ENCODE measurements around the gene KIAA1217. TPM values are rescaled to one million over a fixed set of nuclear protein-coding genes. Genes with fewer than 3 reads are reported as not detected.
A peak's percentile ranks its signal among the peaks of the same experiment; 100 is the strongest.
"Not testable (repeated sequence)": the region's sequence is repeated elsewhere in the genome, so short reads cannot be mapped to it uniquely, and the experiment has no call there.

The KIAA1217 gene
- total RNA-seq, 1 experiment from 2014 or later: 2.4 TPM

DNA sequence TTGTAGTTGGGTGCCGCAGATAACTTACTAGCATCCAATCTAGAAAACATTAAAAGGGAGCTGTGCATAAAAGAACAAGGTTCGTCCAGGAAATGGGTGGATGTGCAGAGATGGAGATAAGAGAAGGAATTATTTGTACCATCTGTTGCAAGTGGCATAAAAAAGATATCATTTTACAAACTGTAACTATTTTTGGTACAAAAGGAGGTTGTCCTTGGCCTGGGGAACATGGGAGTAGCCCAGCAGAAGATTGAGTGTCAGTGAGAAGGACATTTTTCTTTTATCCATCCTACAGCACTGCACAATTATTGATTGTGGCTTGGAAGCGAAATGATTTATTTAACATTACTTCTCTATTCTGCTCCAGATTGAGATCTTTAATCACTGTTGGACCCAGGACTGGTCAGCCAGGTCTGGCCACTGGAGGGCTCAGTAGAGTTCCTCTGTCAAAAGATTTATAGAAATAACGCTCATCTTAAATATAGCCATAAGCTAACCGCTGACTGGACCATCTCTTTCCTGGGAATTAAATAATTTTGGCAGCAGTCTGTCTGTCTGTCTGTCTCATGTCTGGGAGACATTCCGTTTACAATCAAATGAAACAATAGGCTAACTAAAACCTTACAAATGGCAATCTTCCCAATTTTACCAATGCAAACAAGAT, 254.1 kb downstream of the KIAA1217 start:
- DNase-seq (ENCODE audit: low read depth): peak; percentile 40

DNA sequence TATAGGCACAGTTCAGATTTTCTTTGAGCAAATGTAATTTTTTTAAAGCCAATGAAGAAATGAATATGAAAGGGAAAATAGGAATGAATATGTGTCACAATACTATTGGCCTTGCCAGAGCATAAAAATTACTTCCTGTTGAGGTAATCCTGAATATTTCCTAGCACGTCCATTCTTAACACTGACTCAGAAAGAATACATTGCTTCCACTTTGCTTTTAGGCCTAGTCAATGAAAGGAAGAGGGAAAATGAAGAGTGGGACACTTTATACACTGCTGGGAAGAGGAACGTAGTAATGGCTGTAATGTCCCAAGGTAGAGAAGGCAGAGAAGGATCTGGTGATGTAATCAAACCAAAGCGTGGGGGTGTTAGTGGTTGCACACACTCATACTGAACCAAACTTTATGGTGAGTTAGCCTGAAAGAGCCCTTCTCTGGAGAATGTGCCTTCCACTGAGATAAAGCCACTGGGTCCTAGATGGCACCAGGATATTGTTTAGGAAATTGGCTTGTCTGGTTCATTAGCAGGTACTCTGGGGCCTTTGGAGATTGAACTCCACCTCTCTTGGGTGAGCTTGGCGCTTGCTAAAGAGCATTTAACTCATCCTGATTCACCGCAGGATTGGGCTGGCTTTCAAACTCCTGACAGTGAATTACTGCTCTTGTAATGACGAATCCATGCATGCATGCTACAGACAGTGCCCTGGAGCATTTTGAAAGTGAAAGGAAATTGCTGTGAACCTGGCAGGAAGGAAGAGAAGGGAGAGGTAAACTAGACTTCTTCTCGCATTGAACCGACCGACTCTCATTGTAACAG, 254.9 kb downstream of the KIAA1217 start:
- DNase-seq (ENCODE audit: low read depth): peak; percentile 87

DNA sequence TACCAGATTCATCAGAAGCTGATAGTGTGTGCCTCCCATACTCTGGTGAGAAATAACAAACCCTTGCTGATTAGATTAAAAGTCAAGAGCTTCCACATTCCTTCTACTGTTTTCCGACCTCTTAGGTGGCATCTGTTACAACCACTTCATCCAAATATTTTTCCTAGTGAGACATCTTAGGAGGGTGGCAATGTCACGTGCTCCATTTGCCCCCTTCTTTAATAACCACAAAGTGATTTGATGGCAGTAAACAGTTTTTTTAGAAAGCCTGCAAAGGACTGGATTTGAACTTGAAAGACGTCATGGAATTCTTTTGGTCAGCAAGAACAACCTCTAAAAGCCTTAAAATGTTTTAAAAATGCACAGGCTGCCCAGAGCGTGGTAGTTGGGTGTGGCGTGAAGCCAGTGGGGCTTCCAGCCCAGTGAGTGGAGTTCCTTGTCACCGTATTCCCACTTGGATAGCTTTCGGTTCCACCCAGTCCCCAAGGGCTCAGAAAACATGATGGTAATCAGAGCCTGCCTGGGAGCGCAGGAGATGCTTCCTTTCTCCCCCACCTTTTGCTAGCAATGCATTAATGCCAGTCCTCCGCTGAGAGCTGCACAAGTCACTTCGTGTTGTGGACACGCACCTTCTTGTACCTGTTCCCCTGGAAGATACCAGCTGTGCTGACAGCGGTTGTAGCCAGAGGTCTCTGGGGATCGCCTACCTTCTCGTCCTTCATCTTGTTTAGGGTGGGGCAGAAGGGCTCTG, 256.4 kb downstream of the KIAA1217 start:
- peak; percentile 47 for DNase-seq (ENCODE audit: low read depth)

DNA sequence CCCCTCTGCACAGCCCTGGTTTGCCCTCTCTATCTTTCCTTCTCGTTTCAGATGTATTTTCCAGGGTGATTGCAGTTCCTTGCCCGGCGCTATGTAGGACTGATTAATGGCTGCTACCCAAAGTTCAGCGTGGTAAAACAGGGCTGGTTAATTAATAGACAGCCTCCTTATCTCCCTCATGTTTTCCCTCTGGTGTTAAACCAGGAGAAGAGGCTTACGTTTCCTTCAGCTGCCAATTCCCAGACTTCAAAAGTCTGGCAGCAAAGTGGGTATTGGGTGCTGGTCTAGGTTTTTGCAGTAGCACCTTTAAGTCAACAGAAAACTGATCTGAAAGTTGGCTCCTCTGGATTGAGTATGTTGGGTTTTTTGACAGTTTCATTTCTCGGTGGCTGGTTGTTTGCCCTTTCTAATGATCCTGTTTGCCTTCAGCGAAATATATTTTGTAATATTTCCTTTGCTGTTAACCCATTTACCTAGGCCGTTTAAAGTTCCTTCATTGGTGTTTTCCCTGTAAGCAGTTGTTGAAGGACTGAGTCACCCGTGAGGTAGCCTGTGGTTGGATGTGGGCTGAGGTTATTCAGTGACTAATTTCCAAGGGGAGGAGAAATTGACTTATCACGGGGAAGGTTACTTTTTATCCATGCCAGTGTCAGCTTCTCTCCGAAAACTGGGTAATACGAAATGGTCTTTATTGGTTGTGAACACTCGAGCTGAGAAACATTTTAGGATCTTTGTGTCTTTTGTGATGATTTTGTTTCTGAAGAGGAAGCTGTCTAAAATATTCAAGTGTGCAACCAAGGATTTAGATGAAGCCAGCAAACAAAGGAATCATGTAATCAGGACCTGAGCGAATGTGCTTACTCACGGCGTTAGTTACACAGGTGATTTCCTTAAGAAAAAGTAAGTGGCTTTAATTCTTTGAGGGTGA, 257.2 kb downstream of the KIAA1217 start:
- DNase-seq (ENCODE audit: low read depth): peak; percentile 94

DNA sequence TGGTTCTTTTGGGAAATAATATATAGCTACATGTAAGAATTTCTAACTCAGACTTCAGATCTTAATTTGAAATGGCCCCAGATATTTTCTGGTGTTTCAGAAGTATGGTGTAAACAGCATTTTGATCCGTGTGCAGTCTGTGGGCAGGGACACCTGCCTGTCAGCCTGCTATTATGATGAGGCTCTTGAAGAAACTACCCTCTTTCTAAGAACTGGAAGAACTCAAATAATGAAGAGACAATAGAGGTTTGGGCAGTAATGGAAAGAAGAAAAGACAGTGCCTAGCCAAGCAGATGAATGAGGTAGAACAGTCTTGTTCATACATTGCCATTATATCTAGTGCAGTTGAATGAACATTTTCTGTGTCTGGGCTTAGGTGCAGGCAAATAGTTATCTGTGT, 258.2 kb downstream of the KIAA1217 start:
- no peak for DNase-seq (ENCODE audit: low read depth)

DNA sequence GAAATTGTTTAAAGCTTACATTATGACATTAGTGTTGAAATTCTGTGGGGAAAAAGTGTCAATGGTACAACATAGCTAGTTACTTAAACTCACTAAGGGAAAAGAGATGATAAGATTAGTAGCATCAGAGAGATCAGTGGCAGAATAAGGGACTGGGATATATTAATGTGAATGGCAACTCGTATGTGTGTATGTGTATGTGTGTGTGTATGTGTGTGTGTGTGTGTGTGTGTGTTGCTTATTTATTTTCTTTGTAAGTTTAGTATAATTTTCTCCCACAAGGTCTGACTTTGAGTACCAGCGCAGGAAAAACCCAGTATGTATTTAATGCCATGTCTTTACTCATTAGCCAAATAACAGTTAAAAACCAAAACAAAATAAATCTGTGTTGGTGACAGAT, 258.7 kb downstream of the KIAA1217 start:
- DNase-seq (ENCODE audit: low read depth): no peak

DNA sequence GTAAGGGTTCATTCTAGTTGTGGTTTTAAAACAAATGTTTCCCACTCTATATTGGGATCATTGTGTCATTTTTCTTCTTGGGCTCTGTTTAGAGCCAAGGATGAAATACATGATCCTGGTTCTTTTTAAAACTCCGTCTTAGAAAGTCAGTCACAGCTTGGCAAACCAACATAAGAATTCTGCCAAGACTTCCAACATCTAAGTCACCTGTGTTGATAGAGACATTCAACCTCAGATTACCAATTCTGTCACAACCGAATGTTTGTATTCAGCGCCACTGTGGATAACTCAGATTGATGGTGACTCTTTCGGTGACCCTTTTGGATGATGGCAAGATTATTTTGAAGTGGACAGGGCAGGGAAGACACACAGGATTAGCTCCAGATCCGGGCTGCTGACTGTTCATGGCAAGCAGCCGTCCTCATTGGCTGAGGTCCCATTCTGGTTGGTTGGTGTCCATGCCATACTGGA, 259.4 kb downstream of the KIAA1217 start:
- DNase-seq (ENCODE audit: low read depth): no peak

DNA sequence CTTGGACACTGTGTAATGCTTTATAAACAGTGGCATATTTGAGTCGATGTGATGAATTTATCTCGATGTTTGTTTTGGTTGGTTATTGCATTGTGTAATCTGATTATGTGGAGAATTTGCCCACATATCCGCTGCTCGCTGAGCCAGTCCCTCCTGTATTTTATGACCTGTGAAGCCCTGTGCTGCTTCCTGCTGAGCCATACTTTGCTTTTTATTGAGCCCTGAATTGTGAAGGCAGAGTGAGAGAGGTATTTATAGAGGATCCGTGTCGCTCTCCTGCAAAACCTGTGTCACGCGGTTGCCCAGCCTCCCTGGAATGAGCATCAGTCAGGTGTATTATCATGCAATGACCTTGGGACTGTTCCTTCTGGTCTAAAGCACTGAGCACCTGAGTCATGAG, 261.1 kb downstream of the KIAA1217 start:
- no peak for DNase-seq (ENCODE audit: low read depth)

DNA sequence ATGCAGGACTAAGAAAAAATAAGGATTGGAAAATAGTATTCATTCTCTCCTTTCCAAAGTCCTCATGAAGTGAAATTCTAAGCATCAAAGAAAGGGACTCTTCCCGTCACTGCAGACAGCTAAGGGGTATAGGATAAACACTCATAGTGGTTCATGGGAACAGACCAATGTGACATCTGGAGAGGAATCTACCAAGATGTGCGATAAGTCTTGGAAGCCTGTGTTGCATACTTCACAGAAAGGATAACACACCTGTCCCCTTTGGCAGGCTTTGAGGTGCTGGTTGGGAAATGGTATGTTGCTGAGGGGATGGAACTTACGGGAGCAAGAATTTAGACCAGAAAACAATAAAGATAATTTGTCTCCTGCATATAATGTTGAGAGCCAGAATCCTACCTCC, 266.7 kb downstream of the KIAA1217 start:
- no peak for DNase-seq (ENCODE audit: low read depth)

DNA sequence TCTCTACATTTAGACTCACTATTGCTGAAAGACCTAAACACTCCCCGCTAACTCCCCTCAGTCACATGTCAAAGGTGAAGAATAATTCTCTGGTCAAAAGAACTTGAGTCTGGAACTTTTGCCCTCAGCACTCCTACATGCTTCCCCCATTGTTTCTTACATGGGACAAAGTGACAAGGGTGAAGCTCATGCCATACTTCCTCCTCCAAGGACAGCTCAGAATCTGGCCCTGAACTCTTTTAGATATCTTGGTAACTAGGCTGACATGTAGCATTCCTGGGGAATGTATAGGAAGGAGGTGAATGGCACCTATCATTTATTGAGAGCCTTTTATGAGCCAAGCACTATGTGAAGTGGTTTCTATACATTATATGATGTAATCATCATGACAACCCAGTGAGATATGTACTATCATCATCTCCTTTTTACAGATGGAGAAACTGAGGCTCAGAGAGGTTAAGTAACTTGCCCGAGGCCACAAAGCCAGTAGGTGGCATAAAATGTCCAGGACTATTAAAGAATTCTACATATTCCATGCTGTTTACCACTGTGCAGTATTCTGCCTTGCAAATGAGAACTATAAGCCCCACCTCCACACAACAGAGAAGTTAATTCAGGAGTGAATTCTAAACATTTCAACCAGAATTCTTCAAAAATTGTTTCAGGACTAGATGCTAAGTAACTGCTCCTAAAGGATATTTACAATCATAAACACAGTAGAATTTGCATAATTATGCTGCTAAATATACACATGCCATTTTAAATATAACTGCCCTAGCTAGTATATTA, 268.2 kb downstream of the KIAA1217 start:
- DNase-seq (ENCODE audit: low read depth): no peak

DNA sequence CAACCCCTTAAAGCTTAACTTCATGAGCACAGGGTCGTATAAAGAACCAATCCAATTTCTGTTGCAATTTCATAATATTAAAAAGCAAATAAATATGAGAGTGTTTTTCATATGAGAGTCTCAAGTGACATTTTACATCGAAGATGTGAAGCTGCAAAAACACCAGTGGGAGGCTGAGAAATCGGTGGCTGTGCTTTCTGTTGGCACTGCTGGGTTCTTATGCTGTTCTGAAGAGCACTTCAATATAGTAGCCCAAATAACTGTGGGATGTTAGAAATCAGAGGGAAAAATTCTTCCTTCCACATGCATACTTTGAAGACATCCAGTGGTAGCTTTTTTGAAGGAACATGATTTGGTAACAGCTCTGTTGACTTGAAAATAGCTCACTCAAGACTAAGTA, 269.0 kb downstream of the KIAA1217 start:
- DNase-seq (ENCODE audit: low read depth): no peak

DNA sequence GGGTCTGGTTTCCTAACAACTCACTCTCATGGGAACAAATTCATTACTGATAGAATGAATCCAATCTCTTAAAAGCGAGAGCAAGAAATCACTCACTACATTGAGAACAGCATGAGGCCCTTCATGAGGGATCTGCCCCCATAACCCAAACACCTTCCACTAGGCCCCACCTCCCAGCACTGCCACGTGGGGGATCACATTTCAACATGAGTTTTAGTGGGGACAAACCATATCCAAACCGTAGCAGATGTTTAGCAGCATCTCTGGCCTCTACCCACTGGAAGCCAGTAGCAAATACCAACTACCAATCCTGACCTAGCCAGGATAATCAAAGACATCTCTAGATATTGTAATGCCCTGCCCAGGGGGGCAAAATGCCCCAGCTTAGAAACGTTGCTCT, 270.9 kb downstream of the KIAA1217 start:
- no peak for DNase-seq (ENCODE audit: low read depth)

DNA sequence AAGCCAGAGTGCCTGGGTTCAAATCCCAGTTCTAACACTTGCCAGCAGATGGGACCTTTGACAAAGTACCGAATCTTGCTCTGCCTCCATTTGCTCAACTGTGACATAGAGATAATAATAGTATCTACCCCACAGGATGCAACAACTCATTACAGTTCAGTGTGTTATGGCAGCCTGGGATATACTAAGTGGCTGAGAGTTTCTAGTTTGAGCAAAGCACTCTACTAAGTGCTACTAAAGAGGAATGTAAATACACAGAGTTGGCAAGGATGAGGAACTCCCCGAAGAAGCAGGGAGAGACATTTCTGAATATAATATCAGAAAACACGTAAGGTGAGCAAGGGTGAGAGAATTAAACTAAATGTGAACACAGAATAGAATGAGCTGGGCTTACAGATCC, 271.5 kb downstream of the KIAA1217 start:
- no peak for DNase-seq (ENCODE audit: low read depth)

DNA sequence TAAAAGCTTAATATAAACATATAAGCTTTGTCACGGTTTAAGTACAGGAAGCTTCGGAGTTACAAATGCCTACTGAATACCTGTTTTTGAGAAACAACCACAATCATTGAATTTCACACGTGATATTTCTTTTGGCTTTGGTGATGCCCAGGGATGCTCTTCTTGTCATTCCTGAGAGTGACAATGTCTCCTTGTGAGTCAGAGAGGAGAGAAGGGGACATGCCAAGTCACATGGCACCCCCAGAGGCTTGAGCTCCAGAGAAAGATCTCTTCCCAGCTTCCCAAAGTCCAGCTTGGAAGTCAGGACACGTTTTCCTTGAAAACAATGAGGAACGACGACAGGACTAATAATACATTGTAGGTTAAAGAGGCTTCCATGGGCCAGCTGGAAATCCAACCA, 272.3 kb downstream of the KIAA1217 start:
- DNase-seq (ENCODE audit: low read depth): no peak

DNA sequence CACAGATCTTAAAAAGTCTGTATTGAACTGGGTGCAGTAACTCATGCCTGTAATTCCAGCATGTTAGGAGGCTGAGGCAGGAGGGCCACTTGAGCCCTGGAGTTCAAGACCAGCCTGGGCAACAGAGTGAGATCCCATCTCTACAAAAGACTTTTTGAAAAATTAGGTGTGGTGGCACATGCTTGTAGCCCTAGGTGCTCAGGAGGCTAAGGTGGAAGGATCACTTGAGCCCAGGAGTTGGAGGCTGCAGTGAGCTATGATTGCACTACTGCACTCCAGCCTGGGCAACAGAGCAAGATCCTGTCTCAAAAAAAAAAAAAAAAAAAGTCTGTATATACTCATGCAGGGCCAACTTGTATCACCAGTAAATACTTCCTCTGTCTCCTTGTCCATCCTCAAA, 273.8 kb downstream of the KIAA1217 start:
- not testable (repeated sequence) for DNase-seq (ENCODE audit: low read depth)

DNA sequence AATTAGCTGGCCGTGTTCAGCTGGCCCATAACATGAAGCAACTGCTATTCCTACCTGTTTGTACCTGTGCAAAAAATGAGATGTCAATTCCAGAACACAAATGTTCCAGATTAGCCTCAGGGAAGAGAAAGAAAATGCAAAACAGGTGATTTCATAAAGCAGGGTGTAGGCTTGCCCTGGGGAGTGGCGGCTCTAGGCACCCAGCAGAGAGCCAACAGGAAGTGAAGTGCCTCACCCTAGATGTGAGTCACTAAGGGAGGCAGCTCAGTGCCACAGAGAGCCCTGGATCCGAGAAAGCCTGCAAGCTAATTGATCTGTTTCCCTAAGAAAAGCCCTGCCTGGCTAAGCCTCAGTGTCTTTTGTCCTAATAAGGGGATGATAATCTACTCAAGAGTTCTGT, 274.8 kb downstream of the KIAA1217 start:
- peak; percentile 91 for DNase-seq (ENCODE audit: low read depth)

DNA sequence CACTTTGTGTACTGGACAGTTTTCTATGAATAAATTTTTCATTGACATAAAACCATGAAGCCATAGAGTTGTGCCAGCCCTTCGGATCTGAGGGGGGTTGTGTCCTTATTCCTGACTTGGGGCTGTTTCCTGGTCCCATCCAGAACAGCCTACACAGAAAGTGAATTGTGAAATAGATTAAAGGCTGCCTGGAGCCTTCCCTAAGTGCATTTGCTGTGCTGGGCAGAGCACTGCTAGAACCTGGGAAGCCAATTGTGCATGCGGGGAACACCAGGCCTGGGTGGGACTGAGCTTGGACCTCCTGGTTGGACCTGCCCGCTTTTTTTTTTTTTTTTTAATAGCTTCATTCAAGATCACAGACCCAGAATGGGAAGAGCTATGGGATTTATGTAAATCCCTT, 275.8 kb downstream of the KIAA1217 start:
- no peak for DNase-seq (ENCODE audit: low read depth)

DNA sequence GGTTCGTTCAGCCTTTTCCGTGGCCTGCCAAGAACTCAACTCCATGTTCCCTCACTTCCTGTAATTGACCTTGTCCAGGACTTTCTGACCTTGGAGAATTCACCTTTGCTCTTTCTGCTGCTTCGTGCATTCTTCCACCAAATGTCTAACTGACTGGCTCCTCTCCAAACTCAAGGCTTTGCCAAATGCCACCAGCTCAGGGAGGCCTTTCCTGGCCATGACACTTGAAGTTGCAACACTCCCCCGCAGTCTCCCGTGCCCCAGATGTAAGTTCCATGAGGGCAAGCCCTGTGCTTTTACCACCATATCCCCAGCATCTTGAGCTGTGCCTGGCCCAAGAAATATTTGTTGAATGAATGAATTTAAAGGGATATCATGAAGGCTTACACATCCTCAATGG, 276.4 kb downstream of the KIAA1217 start:
- no peak for DNase-seq (ENCODE audit: low read depth)

DNA sequence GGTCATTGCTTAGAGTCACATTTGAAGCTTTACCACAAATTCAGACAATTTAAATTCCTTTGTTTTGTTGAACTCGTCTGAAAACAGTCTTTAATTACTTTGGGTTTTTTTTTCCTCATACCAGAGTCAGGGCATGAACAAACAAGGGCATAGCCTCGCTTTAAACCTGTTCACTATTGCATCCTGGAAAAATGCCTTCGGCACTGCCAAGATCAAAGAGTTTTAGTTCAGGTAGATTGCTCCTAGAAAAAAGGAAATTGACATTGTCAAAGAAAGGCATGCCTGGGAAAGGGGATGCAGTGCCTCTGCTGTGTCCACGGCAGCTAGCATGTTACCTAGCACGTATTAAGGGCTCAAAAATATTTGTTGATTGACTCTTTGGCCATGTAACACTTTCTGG, 279.7 kb downstream of the KIAA1217 start:
- DNase-seq (ENCODE audit: low read depth): no peak

DNA sequence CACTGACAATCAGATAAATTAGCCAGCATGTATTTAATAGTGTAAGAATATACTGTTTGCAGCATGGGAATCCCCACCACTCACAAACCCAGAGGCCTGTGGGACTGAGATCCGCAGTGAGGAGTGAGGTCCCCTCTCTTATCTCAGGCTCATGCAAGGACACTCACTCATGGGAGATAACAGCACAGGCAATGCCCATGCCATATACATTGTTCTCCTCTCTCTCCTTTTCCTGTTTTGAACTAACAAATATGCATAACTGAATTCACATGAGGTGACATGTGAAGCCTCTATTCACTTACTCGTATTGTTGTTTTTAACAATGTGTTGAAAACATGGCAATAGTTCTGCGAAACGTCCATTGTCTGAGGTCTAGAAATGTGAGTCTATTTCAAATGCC, 284.2 kb downstream of the KIAA1217 start:
- DNase-seq (ENCODE audit: low read depth): no peak

Measured in HT1080 (cell line).